H9 (cell line): Measurements from ENCODE around the gene GON7. TPM values are rescaled to one million over a fixed set of nuclear protein-coding genes. Genes with fewer than 3 reads are reported as not detected.
"Not testable (repeated sequence)": the region's sequence is repeated elsewhere in the genome, so short reads cannot be mapped to it uniquely, and the experiment has no call there.

Experiments used
- DNase-seq: peaks from one replicate; pipeline ENCODE4 v3.0.0-alpha.2; 2017
- H2AFZ ChIP-seq: one replicate; pipeline ENCODE4 v1.6.1; 2013; ENCODE audit warnings: mild to moderate bottlenecking, low read length, control low read depth, moderate library complexity
- H2AK5ac ChIP-seq: 2 replicates; pipeline ENCODE4 v1.6.1; 2013; ENCODE audit warnings: low read length, control low read depth, mixed read lengths; ENCODE audit not compliant: insufficient read length
- H2BK120ac ChIP-seq: one replicate; pipeline ENCODE4 v1.6.1; 2013; ENCODE audit warnings: low read depth, mild to moderate bottlenecking, low read length, control low read depth, inconsistent platforms; ENCODE audit not compliant: poor library complexity, severe bottlenecking
- H2BK12ac ChIP-seq: 2 replicates; pipeline ENCODE4 v1.6.1; 2013; ENCODE audit warnings: low read length, control low read depth, mixed read lengths, low read depth; ENCODE audit not compliant: insufficient read length
- H2BK15ac ChIP-seq: 2 replicates; pipeline ENCODE4 v1.6.1; 2013; ENCODE audit warnings: low read depth, low read length, control low read depth
- H2BK20ac ChIP-seq: one replicate; pipeline ENCODE4 v1.6.1; 2013; ENCODE audit warnings: low read depth, mild to moderate bottlenecking, low read length, control low read depth, inconsistent platforms; ENCODE audit not compliant: poor library complexity, severe bottlenecking
- H2BK5ac ChIP-seq: 2 replicates; pipeline ENCODE4 v1.6.1; 2013; ENCODE audit warnings: low read length, control low read depth, mixed read lengths; ENCODE audit not compliant: insufficient read length
- H3K14ac ChIP-seq: 2 replicates; pipeline ENCODE4 v1.6.1; 2013; ENCODE audit warnings: low read length, control low read depth; ENCODE audit not compliant: insufficient read depth
- H3K18ac ChIP-seq: 2 replicates; pipeline ENCODE4 v1.6.1; 2013; ENCODE audit warnings: low read depth, mild to moderate bottlenecking, mixed read lengths, low read length, control low read depth; ENCODE audit not compliant: insufficient read length
- H3K23ac ChIP-seq: 2 replicates; pipeline ENCODE4 v1.6.1; 2013; ENCODE audit warnings: low read length, control low read depth, mixed read lengths, low read depth; ENCODE audit not compliant: insufficient read length
- H3K23me2 ChIP-seq: 2 replicates; pipeline ENCODE4 v1.6.1; 2013; ENCODE audit warnings: low read depth, mild to moderate bottlenecking, mixed read lengths, low read length, control low read depth; ENCODE audit not compliant: insufficient read length, poor library complexity, severe bottlenecking
- H3K27ac ChIP-seq: 2 replicates; pipeline ENCODE4 v1.5.1; 2013; ENCODE audit warnings: low read length, control low read depth, mixed read lengths, low read depth; ENCODE audit not compliant: insufficient read length
- H3K27me3 ChIP-seq: 2 replicates; pipeline ENCODE4 v1.6.1; 2013; ENCODE audit warnings: low read length, control low read depth, inconsistent platforms; ENCODE audit not compliant: insufficient read depth
- H3K4ac ChIP-seq: 2 replicates; pipeline ENCODE4 v1.6.1; 2013; ENCODE audit warnings: low read depth, mild to moderate bottlenecking, control low read depth, inconsistent platforms, low read length, moderate library complexity
- H3K4me1 ChIP-seq: 2 replicates; pipeline ENCODE4 v1.6.1; 2013; ENCODE audit warnings: low read length, control low read depth, inconsistent platforms; ENCODE audit not compliant: insufficient read depth
- H3K4me2 ChIP-seq: 2 replicates; pipeline ENCODE4 v1.6.1; 2013; ENCODE audit warnings: low read length, control low read depth, mixed read lengths; ENCODE audit not compliant: insufficient read length, insufficient read depth
- H3K56ac ChIP-seq: 2 replicates; pipeline ENCODE4 v1.6.1; 2013; ENCODE audit warnings: low read depth, mild to moderate bottlenecking, mixed read lengths, low read length, control low read depth; ENCODE audit not compliant: insufficient read length
- H3K79me1 ChIP-seq: 2 replicates; pipeline ENCODE4 v1.6.1; 2013; ENCODE audit warnings: low read depth, mild to moderate bottlenecking, moderate library complexity, low read length, control low read depth, inconsistent platforms; ENCODE audit not compliant: insufficient read depth, poor library complexity, severe bottlenecking
- H3K79me2 ChIP-seq: 2 replicates; pipeline ENCODE4 v1.6.1; 2013; ENCODE audit warnings: low read length, control low read depth, inconsistent platforms; ENCODE audit not compliant: insufficient read depth
- H3K9ac ChIP-seq: 2 replicates; pipeline ENCODE4 v1.6.1; 2013; ENCODE audit warnings: low read length, control low read depth, mixed read lengths; ENCODE audit not compliant: insufficient read length; ENCODE audit errors: extremely low read depth
- H3K9me3 ChIP-seq: one replicate; pipeline ENCODE4 v1.6.1; 2013; ENCODE audit warnings: low read depth, low read length, inconsistent platforms; ENCODE audit not compliant: control insufficient read depth
- H3T11ph ChIP-seq: one replicate; pipeline ENCODE4 v1.6.1; 2013; ENCODE audit warnings: mild to moderate bottlenecking, low read length, control low read depth, inconsistent platforms
- H4K20me1 ChIP-seq: one replicate; pipeline ENCODE4 v1.6.1; 2013; ENCODE audit not compliant: control insufficient read depth, insufficient read length, insufficient read depth
- H4K5ac ChIP-seq: 2 replicates; pipeline ENCODE4 v1.6.1; 2013; ENCODE audit warnings: low read depth, mild to moderate bottlenecking, mixed read lengths, low read length, control low read depth; ENCODE audit not compliant: insufficient read length
- H4K8ac ChIP-seq: replicated peaks from 2 replicates; pipeline ENCODE4 v1.6.1; 2013; ENCODE audit warnings: low read length, control low read depth, mixed read lengths, low read depth; ENCODE audit not compliant: insufficient read length
- H4K91ac ChIP-seq: 2 replicates; pipeline ENCODE4 v1.6.1; 2013; ENCODE audit warnings: low read depth, mild to moderate bottlenecking, moderate library complexity, mixed read lengths, low read length, control low read depth; ENCODE audit not compliant: insufficient read length
- H3K27ac Mint-ChIP-seq, 3 experiments: 2 replicates in 2 of 3; 3 replicates in 1 of 3; pipeline ENCODE4 v1.8.0; 2020 to 2021; ENCODE audit warnings: mixed read lengths in 3 of 3, mild to moderate bottlenecking in 1 of 3, moderate library complexity in 1 of 3
- H3K27me3 Mint-ChIP-seq: 2 replicates; pipeline ENCODE4 v1.8.0; 2021; ENCODE audit warnings: low read depth, mild to moderate bottlenecking, moderate library complexity, mixed read lengths
- H3K36me3 Mint-ChIP-seq, 3 experiments: 2 replicates in 2 of 3; 3 replicates in 1 of 3; pipeline ENCODE4 v1.8.0; 2020 to 2021; ENCODE audit warnings: low read depth in 3 of 3, mixed read lengths in 3 of 3; ENCODE audit not compliant: insufficient read depth in 1 of 3
- H3K4me1 Mint-ChIP-seq, 2 experiments: 2 replicates each; pipeline ENCODE4 v1.8.0; 2020; ENCODE audit warnings: mixed read lengths in 2 of 2
- H3K4me3 Mint-ChIP-seq, 2 experiments: 2 replicates in 1 of 2; 3 replicates in 1 of 2; pipeline ENCODE4 v1.8.0; 2020 to 2021; ENCODE audit warnings: mild to moderate bottlenecking in 2 of 2, mixed read lengths in 2 of 2, moderate library complexity in 1 of 2
- H3K9me3 Mint-ChIP-seq, 2 experiments: 2 replicates in 1 of 2; 3 replicates in 1 of 2; pipeline ENCODE4 v1.8.0; 2020; ENCODE audit warnings: mild to moderate bottlenecking in 2 of 2, mixed read lengths in 2 of 2, moderate library complexity in 1 of 2
- WGBS: extraction: QIAGEN DNeasy Blood & Tissue Kit; methylation state at CpG from one replicate; pipeline ENCODE4 v1.1.7; 2013; ENCODE audit warnings: missing lambda C conversion rate, low lambda C conversion rate, mixed read lengths; ENCODE audit not compliant: insufficient read length; ENCODE audit errors: extremely low coverage; 5-methylcytosine and 5-hydroxymethylcytosine counted together
- total RNA-seq: library from RNA; stranded (reverse); gene quantifications from 2 replicates; pipeline ENCODE4 v1.2.1, GENCODE V29; 2021
- TF ChIP-seq, protein P1 (sequence below): fragments of 200-600 bp; sonication (generic); conservative IDR thresholded peaks from 3 replicates; pipeline ENCODE4 v1.8.0; 2021; ENCODE audit warnings: antibody characterized with exemption, mild to moderate bottlenecking

GON7 gene
- total RNA-seq, 1 experiment from 2014 or later: 6.8 TPM

DNA sequence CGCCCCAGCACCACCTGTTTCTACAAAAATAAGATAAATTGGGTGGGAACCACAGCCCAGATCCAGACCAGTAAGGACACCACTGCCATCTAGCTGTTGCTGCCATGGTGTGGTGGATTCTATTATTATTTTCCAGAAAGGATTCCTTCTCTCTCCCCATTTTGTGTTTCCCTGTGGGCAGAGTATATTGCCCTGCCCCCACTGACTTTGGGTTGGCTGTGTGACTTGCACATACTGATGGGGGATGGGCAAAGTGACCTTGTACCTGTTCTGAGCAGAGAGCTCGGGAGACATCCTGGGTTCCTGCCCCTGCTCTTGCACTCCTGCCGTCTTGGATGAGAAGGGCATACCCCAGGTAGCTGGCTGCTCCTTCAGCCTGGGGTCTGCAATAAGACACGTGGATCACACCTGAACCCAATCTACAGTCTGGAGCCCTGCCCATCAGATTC is 46.5 kb downstream of the GON7 start:
- Histone ChIP-seq H4K91ac (no peak overlapping the region), H2AK5ac (no peak overlapping the region), H2BK12ac (no peak overlapping the region), H4K20me1 (no peaks in the 10 kb centered on the region), H3K14ac (no peak overlapping the region), H3K9me3 (no peaks in the 10 kb centered on the region), H3K4me2 (no peak overlapping the region), H3K9ac (no peak overlapping the region), H2BK15ac (no peak overlapping the region), H3K56ac (no peak overlapping the region), H4K5ac (no peak overlapping the region), H4K8ac (no peak overlapping the region), H2AFZ (no peak overlapping the region), H2BK5ac (no peak overlapping the region), H2BK20ac (no peak overlapping the region), H3K23me2 (no peaks in the 10 kb centered on the region), H3K23ac (no peak overlapping the region), H3K27me3 (no peaks in the 10 kb centered on the region), H3K18ac (no peak overlapping the region), H3K27ac (no peak overlapping the region), H3K4ac (no peak overlapping the region), H3K4me1 (no peaks in the 10 kb centered on the region), H3K79me1 (no peaks in the 10 kb centered on the region), H2BK120ac (no peak overlapping the region), H3K79me2 (no peaks in the 10 kb centered on the region), H3T11ph (no peak overlapping the region)
- Mint-ChIP-seq H3K9me3 (no peaks in the 10 kb centered on the region), H3K27me3 (no peaks in the 10 kb centered on the region; the same call in 1 of the 2 replicates), H3K4me1 (peaks cover 3 to 6% of the 10 kb centered on the region in 2 experiments), H3K36me3 (no peaks in the 10 kb centered on the region; a peak in 1 of 7 replicates), H3K27ac (peak overlapping the region in 1 of 3 experiments; percentile 49; a peak in 1 of 7 replicates), H3K4me3 (no peak overlapping the region; a peak in 1 of 5 replicates)
- no CpG with 5 or more reads among the region's 4 CpGs for WGBS
- TF ChIP-seq, protein P1, sequence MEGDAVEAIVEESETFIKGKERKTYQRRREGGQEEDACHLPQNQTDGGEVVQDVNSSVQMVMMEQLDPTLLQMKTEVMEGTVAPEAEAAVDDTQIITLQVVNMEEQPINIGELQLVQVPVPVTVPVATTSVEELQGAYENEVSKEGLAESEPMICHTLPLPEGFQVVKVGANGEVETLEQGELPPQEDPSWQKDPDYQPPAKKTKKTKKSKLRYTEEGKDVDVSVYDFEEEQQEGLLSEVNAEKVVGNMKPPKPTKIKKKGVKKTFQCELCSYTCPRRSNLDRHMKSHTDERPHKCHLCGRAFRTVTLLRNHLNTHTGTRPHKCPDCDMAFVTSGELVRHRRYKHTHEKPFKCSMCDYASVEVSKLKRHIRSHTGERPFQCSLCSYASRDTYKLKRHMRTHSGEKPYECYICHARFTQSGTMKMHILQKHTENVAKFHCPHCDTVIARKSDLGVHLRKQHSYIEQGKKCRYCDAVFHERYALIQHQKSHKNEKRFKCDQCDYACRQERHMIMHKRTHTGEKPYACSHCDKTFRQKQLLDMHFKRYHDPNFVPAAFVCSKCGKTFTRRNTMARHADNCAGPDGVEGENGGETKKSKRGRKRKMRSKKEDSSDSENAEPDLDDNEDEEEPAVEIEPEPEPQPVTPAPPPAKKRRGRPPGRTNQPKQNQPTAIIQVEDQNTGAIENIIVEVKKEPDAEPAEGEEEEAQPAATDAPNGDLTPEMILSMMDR: peak; percentile 59; the same call in 2 of the 3 replicates
- DNase-seq: peak; percentile 54

DNA sequence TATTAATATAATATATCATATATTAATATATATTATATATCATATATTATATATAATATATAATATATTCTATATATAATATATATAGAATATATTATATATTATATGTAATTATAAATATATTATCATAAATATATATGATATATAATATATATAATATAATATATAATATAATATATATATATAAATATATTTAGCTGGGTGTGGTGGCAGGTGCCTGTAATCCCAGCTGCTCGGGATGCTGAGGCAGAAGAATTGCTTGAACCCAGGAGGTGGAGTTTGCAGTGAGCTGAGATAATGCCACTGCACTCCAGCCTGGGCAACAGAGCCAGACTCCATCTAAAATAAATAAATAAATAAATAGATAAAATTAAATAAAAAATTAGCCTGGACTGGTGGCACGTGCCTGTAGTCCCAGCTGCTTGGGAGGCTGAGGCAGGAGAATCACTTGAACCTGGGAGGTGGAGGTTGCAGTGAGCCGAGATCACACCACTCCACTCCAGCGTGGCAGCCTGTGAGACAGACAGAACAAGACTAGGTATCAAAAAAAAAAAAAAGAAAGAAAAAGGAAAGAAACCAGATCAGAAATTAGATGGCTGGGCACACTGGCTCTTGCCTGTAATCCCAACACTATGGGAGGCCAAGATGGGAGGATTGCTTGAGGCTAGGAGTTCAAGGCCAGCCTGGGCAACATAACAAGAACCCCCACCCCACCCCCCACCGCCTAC is 47.1 kb downstream of the GON7 start:
- H2BK12ac ChIP-seq, H3K27me3 Mint-ChIP-seq, H4K8ac ChIP-seq, H3K14ac ChIP-seq, H2BK5ac ChIP-seq, H3K9ac ChIP-seq, H3K56ac ChIP-seq, H4K5ac ChIP-seq, H3K18ac ChIP-seq, H3K4me1 Mint-ChIP-seq, H3K79me1 ChIP-seq, H3K36me3 Mint-ChIP-seq, H3T11ph ChIP-seq, H4K20me1 ChIP-seq, H3K27me3 ChIP-seq, H3K23me2 ChIP-seq, H3K79me2 ChIP-seq, H2AFZ ChIP-seq, H3K27ac Mint-ChIP-seq, H3K23ac ChIP-seq, H2AK5ac ChIP-seq, H3K4me3 Mint-ChIP-seq, H3K4me1 ChIP-seq, H3K9me3 Mint-ChIP-seq, H3K27ac ChIP-seq, H2BK120ac ChIP-seq, H2BK15ac ChIP-seq, H3K4me2 ChIP-seq, DNase-seq, H4K91ac ChIP-seq, H3K9me3 ChIP-seq, H2BK20ac ChIP-seq, H3K4ac ChIP-seq: not testable (repeated sequence)
- WGBS: no CpG with 5 or more reads among the region's 5 CpGs
